Frontal cortex (tissue), 4 donors: ENCODE data around the gene SIRPA. TPM values are rescaled to one million over a fixed set of nuclear protein-coding genes. Genes with fewer than 3 reads are reported as not detected.

Experiments used
- DNase-seq, 2 donors: peaks; one replicate each; pipeline ENCODE4 v3.0.0; 2012; ENCODE audit warnings: low spot score in 2 of 2
- FAIRE-seq: peaks from 2 replicates; lab custom pipeline; 2012; peaks lifted over from hg19 to GRCh38; lab: Jason Lieb, UNC
- total RNA-seq: library from RNA; depleted of rRNA; stranded (reverse); fragments of >200 nt; gene quantifications from one replicate; pipeline ENCODE4 v1.2.3, GENCODE V29; 2014
- donor health status: control.
- donor health status: control.
- donor health status: control.

Gene SIRPA
- total RNA-seq, 1 donor from 2014 or later = 6.1 TPM

DNA sequence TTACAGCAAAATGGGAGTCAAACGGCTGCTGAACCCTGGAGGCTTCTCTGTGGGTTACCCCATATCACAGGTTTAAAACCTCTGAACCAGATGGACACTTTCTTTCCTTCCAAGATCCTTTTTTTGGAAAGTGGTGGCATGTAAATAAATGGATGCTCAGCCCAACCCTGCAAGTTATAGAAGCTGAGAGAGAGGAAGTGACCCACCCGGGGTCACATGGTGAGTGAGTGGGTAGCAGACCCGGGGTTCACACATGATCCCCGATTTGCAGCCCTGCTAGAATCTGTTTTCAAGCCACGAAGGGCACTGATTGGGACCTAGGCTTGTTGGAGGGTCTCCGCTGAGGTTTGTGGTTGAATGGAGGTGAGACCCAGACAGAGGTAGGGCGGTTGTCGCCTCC, 32.0 kb downstream of the SIRPA start:
- DNase-seq = no peak
- no peak for FAIRE-seq

DNA sequence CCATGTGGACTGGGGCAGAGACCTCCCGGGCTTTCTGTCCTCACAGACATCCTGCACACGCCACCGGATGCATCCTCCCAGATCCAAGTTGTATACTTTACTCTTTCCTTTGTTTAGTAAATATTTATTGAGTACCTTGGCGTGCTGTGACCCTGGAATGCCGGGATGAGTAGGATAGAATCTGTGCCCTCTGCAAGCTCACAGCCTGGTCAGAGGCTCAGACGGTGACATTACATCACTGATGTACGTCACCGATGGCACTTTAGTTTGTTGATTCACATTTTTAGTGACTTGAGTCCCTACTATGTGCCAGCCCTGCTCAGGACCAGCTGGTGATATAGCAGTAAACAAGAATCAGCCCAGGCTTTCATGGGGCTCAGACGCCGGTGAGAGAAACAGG, 32.9 kb downstream of the SIRPA start:
- FAIRE-seq (no peak), DNase-seq (no peak)

DNA sequence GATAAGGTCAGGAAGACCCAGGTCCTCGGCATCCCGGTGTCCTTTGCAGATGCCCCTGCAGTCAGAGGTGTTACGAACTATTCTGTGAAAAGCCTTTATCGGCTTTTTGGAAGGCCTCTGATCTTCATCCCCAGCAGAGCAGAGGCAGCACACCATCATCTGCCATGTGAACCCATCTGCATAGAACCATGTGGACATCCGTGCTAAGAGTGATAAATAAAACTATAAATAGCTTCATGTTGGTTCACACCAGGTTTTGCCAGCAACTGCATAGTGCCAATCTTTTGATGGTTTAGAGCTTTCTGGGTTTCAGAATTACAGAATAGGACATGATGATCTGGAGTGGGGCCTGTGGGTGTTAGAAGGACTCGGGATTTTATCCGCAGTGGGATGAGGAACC, 33.6 kb downstream of the SIRPA start:
- FAIRE-seq = no peak

DNA sequence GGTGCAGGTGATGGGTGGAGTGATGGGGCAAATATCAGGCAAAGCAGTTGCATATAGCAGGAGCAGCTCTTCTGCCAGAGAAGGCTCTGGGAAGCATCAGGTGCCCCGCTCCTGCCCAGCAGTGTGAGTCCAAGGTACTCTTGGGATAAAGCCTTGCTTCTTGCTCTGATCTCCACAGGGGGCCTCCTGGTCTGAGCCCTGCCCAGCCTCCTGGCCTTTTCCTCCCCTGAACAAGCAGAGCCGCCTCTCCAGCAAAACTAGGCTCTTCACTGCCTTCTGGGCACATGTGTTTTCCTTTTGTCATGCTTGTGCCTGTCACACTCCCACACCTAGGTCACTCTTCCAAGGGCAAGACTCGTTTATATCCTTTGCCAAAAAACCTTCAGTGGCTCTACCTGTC, 34.3 kb downstream of the SIRPA start:
- FAIRE-seq = no peak
- no peak for DNase-seq

More for the DNA sequence above, 33.6 kb downstream of the SIRPA start:
- no peak for DNase-seq

DNA sequence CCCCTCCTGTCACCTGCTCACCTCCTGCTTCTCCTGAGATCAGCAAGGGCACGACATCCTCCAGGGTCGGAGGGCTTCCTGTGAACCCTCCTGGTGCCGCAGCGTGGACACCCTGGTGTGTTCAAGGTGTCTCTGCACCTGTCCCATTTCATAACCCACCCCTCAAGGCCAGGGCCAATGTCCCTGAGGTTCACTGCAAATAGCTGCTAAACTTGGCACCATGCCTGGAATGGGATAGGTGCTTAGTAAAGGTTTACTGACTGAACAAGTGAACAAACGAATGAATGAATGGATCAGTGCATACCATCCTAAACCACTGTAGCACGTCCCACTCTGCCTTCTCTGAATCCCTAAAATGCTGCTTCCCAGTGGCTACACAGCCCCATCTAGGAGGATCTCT, 35.0 kb downstream of the SIRPA start:
- no peak for DNase-seq
- FAIRE-seq = no peak

DNA sequence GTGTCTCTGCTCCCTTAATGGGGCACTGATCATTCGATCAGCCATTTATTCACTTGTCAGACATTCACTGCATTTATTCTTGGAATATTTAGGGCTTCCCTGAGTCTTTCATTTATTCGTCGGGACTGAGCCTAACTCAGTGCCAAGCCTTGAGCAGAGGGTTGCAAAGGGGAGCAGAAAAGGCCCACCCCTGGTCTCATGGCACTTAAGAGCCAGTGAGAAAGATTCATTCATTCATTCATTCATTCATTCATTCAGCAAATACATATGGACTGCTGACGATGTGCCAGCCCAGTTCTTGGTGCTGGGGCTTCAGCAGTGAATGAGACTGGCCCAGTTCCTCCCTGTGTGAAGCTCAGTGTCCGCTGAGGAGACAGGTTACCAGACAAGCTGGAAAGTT, 36.6 kb downstream of the SIRPA start:
- DNase-seq (no peak), FAIRE-seq (no peak)

DNA sequence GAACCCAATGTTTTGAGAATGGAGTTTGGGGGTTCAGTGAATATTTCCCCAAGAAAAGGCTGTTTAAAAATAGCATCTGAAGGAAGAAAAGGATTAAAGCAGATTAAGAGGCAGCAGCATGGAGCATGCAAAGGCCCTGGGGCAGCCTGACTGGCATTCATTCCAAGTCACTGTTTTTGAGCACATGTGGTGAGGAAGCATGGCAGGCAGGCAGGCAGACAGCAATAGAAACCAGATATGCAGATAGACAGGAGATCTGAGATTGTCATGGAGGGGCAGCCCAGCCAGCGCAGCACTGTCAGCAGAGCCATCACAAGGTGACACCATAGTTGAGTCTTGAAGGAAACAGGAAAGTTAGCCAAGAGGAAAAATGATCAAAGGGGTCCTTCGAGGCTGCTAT, 37.8 kb downstream of the SIRPA start:
- no peak for DNase-seq
- no peak for FAIRE-seq

DNA sequence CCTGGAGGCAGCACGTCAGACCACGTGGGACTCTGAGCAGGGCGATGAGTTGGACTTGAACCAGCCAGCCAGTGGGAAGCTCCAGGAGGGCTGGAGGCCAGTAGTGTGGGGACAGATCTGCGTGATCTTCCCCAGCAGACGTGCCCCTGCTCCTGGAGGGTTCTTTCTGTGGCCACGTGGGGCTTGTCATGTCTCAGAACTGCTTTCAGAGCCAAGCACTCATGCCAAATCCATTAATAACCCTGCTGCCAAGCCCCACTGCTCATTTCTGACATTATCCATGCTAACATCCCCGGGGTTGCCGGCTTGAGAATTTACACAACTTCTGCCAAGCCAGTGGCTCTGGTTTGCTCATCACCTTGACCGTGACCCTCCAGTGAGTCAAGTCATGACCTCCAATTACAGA, 38.3 kb downstream of the SIRPA start:
- DNase-seq (no peak), FAIRE-seq (no peak)

DNA sequence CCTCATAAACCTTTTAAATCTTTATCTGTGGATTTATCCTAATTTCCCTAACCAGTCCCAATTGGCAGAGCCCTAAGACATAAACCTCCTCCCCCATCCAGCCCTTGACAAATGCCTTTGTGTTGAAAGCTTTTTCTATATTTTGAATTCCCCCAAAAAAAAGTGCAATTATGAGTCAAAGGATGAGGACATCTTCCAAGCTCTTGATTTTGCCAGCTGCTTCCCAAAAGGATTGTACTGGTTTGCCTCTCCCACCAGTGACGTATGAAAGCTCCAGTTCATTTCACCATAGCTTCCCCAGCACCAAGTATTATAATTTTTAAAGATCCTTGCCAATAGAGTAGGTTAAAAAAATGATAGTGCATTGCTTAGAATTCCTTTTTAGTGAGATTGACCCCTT, 38.9 kb downstream of the SIRPA start:
- FAIRE-seq (no peak), DNase-seq (no peak)

DNA sequence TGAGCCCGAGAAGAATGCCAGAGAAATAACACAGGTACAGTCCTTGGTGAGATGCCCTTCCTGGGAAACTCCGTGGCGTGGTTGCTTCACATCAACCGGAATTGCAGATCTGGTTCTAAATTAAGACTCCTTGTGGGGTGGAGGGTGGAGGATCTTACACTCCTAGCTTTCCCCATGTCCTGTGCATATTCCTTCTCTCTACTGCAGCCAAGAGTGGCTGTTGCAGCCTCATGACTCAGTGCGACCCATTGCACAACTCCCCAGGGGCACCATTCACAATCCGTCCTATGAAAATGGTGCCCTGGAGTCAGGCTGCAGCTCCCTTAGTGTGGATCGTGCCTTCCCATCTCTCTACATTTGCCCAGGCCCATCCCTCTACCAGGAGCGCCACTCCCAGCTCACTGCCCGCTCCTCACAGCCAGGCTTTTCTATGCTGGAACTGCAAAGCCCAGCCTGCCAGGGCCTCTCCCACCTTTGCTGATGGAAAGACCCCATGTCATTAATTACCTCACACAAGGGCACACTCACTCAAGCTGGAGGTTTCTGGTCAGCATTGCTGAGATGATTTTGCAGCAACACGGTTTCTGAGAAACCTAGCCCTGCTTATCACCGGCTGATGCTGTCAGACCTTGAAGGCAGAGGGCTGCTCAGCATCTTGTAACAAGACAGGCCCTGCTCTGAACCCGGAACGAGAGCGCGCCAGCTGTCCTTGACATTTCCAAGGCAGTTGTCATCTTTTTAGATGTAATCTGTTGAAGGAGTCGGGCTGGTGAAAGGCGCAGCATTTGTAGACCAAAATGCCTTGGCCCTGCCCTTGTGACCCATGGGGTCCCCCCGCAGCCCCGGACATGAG, 39.7 kb downstream of the SIRPA start:
- FAIRE-seq (no peak), DNase-seq (no peak)

DNA sequence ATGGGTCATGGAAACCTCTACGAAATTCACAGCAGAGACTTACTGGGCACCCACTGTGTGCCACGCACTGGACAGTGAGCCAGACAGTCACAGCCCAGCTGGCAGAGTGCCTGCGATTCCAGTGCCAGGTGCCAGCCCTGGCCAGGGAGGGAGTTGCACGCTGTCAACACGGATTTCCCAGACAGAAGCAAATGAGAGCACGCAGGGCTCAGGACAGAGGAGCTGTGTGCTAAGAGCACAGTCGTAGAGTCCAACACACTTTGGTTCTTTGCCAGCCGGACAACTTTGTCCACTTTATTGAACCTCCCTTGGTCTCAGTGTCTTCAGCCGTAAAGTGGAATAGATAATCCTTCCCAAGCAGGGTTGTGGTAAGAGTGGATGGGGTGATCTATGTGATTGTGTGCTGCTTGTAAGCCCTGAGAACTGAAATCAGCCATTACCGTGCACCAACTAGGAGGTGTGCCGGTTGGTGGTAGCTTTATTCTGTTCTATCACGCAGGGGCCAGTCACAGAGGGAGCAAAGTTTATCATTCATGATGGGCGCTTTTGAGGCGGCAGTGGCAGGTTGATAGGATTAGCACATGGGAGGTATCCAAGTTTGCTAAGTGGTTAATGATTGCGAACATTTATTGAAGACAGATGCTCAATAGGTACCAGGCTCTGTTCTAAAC, 40.6 kb downstream of the SIRPA start:
- no peak for FAIRE-seq
- DNase-seq = peak; percentile 45 to 62

DNA sequence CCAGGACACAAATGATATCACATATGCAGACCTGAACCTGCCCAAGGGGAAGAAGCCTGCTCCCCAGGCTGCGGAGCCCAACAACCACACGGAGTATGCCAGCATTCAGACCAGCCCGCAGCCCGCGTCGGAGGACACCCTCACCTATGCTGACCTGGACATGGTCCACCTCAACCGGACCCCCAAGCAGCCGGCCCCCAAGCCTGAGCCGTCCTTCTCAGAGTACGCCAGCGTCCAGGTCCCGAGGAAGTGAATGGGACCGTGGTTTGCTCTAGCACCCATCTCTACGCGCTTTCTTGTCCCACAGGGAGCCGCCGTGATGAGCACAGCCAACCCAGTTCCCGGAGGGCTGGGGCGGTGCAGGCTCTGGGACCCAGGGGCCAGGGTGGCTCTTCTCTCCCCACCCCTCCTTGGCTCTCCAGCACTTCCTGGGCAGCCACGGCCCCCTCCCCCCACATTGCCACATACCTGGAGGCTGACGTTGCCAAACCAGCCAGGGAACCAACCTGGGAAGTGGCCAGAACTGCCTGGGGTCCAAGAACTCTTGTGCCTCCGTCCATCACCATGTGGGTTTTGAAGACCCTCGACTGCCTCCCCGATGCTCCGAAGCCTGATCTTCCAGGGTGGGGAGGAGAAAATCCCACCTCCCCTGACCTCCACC, 42.2 kb downstream of the SIRPA start:
- DNase-seq = no peak
- FAIRE-seq = no peak

DNA sequence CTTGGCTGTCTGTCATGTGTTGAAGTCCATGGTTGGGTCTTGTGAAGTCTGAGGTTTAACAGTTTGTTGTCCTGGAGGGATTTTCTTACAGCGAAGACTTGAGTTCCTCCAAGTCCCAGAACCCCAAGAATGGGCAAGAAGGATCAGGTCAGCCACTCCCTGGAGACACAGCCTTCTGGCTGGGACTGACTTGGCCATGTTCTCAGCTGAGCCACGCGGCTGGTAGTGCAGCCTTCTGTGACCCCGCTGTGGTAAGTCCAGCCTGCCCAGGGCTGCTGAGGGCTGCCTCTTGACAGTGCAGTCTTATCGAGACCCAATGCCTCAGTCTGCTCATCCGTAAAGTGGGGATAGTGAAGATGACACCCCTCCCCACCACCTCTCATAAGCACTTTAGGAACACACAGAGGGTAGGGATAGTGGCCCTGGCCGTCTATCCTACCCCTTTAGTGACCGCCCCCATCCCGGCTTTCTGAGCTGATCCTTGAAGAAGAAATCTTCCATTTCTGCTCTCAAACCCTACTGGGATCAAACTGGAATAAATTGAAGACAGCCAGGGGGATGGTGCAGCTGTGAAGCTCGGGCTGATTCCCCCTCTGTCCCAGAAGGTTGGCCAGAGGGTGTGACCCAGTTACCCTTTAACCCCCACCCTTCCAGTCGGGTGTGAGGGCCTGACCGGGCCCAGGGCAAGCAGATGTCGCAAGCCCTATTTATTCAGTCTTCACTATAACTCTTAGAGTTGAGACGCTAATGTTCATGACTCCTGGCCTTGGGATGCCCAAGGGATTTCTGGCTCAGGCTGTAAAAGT, 43.5 kb downstream of the SIRPA start:
- FAIRE-seq = no peak
- DNase-seq = no peak

DNA sequence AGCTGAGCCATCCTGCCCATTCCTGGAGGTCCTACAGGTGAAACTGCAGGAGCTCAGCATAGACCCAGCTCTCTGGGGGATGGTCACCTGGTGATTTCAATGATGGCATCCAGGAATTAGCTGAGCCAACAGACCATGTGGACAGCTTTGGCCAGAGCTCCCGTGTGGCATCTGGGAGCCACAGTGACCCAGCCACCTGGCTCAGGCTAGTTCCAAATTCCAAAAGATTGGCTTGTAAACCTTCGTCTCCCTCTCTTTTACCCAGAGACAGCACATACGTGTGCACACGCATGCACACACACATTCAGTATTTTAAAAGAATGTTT, 44.0 kb downstream of the SIRPA start:
- no peak for FAIRE-seq

DNA sequence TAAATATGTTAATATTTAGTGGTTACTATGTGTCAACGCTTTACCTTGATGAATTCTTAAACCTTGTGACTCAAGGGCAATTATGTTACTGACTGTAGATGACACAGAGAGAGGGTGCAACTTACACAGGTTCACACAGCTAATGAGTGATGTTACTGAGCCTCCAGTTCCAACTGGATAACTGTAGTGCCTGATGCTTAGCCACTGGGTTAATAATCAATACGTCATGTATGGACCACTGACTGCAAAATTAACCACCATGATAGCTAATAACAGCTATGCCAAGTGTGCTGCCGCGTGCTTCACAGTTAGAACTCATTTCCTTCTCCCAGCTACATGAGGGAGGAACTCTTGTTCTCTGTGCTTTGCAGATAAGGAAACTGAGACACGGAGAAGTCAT, 45.4 kb downstream of the SIRPA start:
- FAIRE-seq = no peak

More for the DNA sequence above, 44.0 kb downstream of the SIRPA start:
- DNase-seq = no peak

DNA sequence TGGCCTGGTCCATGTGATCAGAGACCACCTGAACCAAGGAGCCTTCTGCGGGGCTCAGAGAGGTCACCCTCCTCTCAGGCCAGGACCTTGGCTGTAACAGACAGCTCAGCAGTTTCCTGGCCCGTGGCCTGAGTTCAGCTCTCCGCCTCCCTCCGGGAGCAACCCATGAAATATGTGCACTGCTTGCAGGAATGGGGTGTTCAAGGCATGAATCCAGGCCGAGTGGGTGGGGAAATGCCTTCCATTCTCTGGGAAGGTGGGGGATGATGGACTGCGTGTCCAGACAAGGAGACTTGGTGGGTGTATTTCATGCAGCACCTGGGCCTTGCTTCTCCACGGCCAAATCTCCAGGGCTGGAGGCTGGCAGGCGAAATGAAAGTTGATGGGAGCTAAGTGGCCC, 46.0 kb downstream of the SIRPA start:
- no peak for FAIRE-seq
- peak in 1 of 2 donors; percentile 46 for DNase-seq

More for the DNA sequence above, 45.4 kb downstream of the SIRPA start:
- DNase-seq = no peak

DNA sequence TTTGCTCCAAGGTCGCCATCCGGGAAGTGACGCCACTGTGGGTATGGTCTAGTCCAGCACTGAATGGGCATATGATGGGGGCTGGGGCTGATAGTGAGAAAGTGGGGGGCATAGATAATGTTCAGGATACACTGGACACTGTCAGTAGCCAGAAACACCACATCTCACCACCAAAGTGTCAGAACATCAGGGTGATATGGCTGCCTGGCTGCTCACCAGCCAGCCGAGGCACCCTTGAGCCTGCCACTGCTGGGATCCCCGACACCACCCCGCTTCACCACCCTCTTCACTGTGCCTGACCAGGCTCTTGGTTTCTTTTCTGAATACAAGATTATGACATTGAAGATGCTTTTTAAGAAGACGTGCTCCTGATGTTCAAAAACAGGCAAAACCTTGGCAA, 46.9 kb downstream of the SIRPA start:
- DNase-seq (no peak), FAIRE-seq (no peak)

DNA sequence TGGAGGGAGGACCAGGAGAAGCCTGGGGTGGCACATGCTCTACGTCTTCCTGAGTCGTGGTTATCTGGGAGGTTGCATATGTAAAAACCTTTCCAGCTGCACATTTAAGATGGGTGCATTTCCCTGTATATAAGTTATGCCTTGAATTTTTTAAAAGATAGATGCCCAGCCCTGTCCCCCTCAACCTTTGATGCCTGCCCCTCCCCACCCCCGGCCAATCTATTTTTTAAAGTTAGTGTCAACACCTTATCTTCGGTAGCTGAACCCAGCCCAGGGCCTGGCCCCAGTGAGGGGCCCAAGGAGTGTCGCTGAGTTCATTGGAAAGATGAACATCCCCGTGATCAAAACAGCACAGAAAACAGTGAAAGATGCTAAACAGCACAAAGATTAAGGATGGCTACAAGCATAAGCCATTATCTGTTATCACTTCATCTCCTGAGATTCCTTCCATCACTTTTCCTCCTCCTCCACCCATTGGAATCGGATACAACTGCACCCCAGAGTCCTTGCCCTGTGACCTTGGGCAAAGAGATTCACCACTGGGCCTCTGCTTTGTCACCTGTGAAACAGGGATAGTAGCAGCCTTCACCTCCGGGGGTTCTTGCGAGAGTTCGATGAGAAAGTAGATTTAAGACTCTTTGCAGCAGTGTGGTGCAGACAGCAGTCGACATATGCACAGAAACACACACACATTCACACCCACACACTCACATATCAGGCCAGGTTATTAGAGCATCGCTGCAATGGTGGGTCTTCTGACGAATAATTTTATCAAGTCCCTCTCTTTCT, 47.5 kb downstream of the SIRPA start:
- no peak for DNase-seq
- no peak for FAIRE-seq

DNA sequence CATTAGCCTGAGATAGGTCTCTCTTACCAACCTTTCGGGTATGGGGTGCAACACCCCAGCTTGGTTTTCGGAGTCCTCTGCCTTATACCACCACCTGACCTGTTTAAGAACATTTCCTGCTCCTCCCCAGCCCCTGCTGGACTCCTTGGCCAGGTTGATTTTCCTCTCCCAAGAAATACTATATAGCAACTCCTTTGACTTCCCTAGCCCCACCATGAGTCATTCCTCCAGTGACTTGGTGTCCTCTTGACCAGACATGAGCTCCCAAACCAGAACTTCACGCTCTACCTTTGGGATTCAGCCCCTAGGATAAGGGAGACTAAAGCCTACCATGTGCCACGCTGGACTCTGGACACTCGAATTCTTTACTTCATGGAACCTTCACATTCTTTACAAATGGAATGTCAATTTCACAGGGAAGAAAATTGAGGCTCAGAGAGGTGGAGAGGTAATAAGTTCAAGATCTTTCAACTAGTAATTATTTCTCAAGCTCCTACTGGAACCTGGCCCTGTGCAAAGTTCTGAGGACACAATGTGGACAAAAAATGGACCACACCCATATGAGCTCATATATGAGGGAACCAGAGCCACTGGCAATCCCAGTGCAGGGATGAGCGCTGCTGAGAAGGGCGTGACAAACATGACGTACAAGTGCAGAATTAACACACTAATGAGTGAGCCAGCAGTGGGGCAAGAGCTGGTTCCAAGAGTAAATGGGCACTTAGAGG, 48.2 kb downstream of the SIRPA start:
- no peak for DNase-seq
- no peak for FAIRE-seq
